ENCODE results near the gene PAIP2B.

- TF ChIP-seq, protein P1, sequence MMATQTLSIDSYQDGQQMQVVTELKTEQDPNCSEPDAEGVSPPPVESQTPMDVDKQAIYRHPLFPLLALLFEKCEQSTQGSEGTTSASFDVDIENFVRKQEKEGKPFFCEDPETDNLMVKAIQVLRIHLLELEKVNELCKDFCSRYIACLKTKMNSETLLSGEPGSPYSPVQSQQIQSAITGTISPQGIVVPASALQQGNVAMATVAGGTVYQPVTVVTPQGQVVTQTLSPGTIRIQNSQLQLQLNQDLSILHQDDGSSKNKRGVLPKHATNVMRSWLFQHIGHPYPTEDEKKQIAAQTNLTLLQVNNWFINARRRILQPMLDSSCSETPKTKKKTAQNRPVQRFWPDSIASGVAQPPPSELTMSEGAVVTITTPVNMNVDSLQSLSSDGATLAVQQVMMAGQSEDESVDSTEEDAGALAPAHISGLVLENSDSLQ (IDR thresholded peaks at IDR 0.05) = no peak
- TF ChIP-seq FOXK2 (IDR thresholded peaks at IDR 0.05) (no peak), SUZ12 (IDR thresholded peaks at IDR 0.05) (no peak), BHLHE40 (IDR thresholded peaks at IDR 0.05; ENCODE audit: borderline replicate concordance) (no peak), FOXA1 (IDR thresholded peaks at IDR 0.05) (no peak), CTBP1 (IDR thresholded peaks at IDR 0.05; ENCODE audit: borderline replicate concordance) (no peak), SP1 (IDR thresholded peaks at IDR 0.05) (no peak), ELF4 (IDR thresholded peaks at IDR 0.05) (no peak), ARNT (IDR thresholded peaks at IDR 0.05) (no peak)
Observed at GRCh38 chr2:71240794-71241193, 13.9 kb upstream of the PAIP2B start.

Data from HEK293T (cell line).